Upper lobe of right lung (tissue), 1 donor: Measurements from ENCODE around the gene AIDA. TPM values are rescaled to one million over a fixed set of nuclear protein-coding genes. Genes with fewer than 3 reads are reported as not detected.

ENCODE experiments used
- ATAC-seq: fragments of 200-7000 bp; cut with Tn5 transposase; one replicate; pipeline ENCODE4 v1.9.1; 2020; ENCODE audit warnings: mild to moderate bottlenecking, moderate library complexity
- DNase-seq: peaks from one replicate; pipeline ENCODE4 v3.0.0-alpha.2; 2020
- H3K27ac ChIP-seq: fragments of 200-600 bp; one replicate; pipeline ENCODE4 v1.8.0; 2022
- H3K27me3 ChIP-seq: fragments of 200-600 bp; one replicate; pipeline ENCODE4 v1.8.0; 2022; ENCODE audit warnings: mild to moderate bottlenecking
- H3K36me3 ChIP-seq: fragments of 200-600 bp; one replicate; pipeline ENCODE4 v1.8.0; 2022
- H3K4me1 ChIP-seq: fragments of 200-600 bp; one replicate; pipeline ENCODE4 v1.8.0; 2022
- H3K4me3 ChIP-seq: fragments of 200-600 bp; one replicate; pipeline ENCODE4 v1.8.0; 2022; ENCODE audit warnings: mild to moderate bottlenecking
- H3K9me3 ChIP-seq: fragments of 200-600 bp; one replicate; pipeline ENCODE4 v1.8.0; 2022
- CTCF ChIP-seq: fragments of 200-600 bp; IDR thresholded peaks from one replicate; pipeline ENCODE4 v1.8.0; 2022; ENCODE audit warnings: antibody characterized with exemption
- intact Hi-C: fragments of 100-400 bp; cut with DNase I; formaldehyde crosslinking; loops from one replicate; pipeline ENCODE4 v1.11.0; 2022
- total RNA-seq: library from RNA; stranded (reverse); fragmentation: NEBNext Ultra II Directional; extraction: Animal tissue kit (Norgen Biotek cat#: 25700); gene quantifications from one replicate; pipeline ENCODE4 v1.2.1, GENCODE V29; 2021
- donor health status: DM: no; HTN: yes; CAD: no; lungs with severe emphysema.

Gene AIDA
- total RNA-seq, 1 donor from 2014 or later: 91.3 TPM

GRCh38 chr1:222627232-222627631, 85.1 kb downstream of the AIDA start:
- no peak overlapping the region for H3K4me3 ChIP-seq
- DNase-seq (no peak), ATAC-seq (no peak)
- H3K36me3 ChIP-seq: peaks cover 98% of the 10 kb centered on the region
- TF ChIP-seq CTCF: no peak
- no peaks in the 10 kb centered on the region for H3K27me3 ChIP-seq
- H3K4me1 ChIP-seq: no peaks in the 10 kb centered on the region
- H3K9me3 ChIP-seq: no peaks in the 10 kb centered on the region
- H3K27ac ChIP-seq: no peak overlapping the region
- intact Hi-C loops: no loop called here

GRCh38 chr1:222624214-222624613, 88.1 kb downstream of the AIDA start:
- no peak overlapping the region for H3K27ac ChIP-seq

GRCh38 chr1:222623458-222623857, 88.8 kb downstream of the AIDA start:
- peaks cover 61% of the 10 kb centered on the region for H3K36me3 ChIP-seq
- no peaks in the 10 kb centered on the region for H3K9me3 ChIP-seq
- no peak for ATAC-seq
- peaks cover 12% of the 10 kb centered on the region for H3K4me1 ChIP-seq
- intact Hi-C loops: no loop called here
- H3K4me3 ChIP-seq: no peak overlapping the region
- no peak overlapping the region for H3K27ac ChIP-seq
- DNase-seq: no peak
- no peaks in the 10 kb centered on the region for H3K27me3 ChIP-seq
- TF ChIP-seq CTCF: no peak

More at GRCh38 chr1:222624214-222624613, 88.1 kb downstream of the AIDA start:
- Histone ChIP-seq H3K27me3 (no peaks in the 10 kb centered on the region), H3K4me3 (no peak overlapping the region), H3K4me1 (peaks cover 6% of the 10 kb centered on the region), H3K36me3 (peaks cover 69% of the 10 kb centered on the region), H3K9me3 (no peaks in the 10 kb centered on the region)
- intact Hi-C loops: no loop called here
- TF ChIP-seq CTCF: no peak
- ATAC-seq (no peak), DNase-seq (no peak)

- H3K36me3 ChIP-seq: peaks cover 54% of the 10 kb centered on the region
- H3K27ac ChIP-seq: no peak overlapping the region
- intact Hi-C loops: no loop called here
- no peaks in the 10 kb centered on the region for H3K9me3 ChIP-seq
- ATAC-seq (no peak), DNase-seq (no peak)
- no peak overlapping the region for H3K4me3 ChIP-seq
- H3K27me3 ChIP-seq: no peaks in the 10 kb centered on the region
- no peak for TF ChIP-seq CTCF
- H3K4me1 ChIP-seq: peaks cover 12% of the 10 kb centered on the region
Observed at GRCh38 chr1:222622765-222623164, 89.5 kb downstream of the AIDA start.

- no peak for ATAC-seq
- H3K4me3 ChIP-seq: no peak overlapping the region
Observed at GRCh38 chr1:222620566-222620965, 91.7 kb downstream of the AIDA start.

More at GRCh38 chr1:222620566-222620965, 91.7 kb downstream of the AIDA start:
- intact Hi-C loops: no loop called here
- no peaks in the 10 kb centered on the region for H3K27me3 ChIP-seq
- H3K27ac ChIP-seq: no peak overlapping the region
- peaks cover 32% of the 10 kb centered on the region for H3K36me3 ChIP-seq
- DNase-seq: no peak
- H3K4me1 ChIP-seq: peaks cover 12% of the 10 kb centered on the region
- no peaks in the 10 kb centered on the region for H3K9me3 ChIP-seq
- TF ChIP-seq CTCF: no peak
